Kidney (tissue), 14 donors: ENCODE results near the gene ADCYAP1. TPM values are rescaled to one million over a fixed set of nuclear protein-coding genes. Genes with fewer than 3 reads are reported as not detected.

ENCODE experiments used
- DNase-seq, 5 donors: peaks; one replicate each; pipeline ENCODE4 v3.0.0-alpha.2; 2013 to 2020
- FAIRE-seq: peaks from 2 replicates; lab custom pipeline; 2012; peaks lifted over from hg19 to GRCh38; lab: Jason Lieb, UNC
- H3K27ac ChIP-seq, 2 donors: one replicate each; pipeline ENCODE4 v1.7.0; 2013; ENCODE audit warnings: low read depth in 2 of 2, low read length in 2 of 2, inconsistent platforms in 1 of 2
- H3K27me3 ChIP-seq: one replicate; pipeline ENCODE4 v1.7.1; 2013; ENCODE audit warnings: low read length, inconsistent platforms; ENCODE audit not compliant: control insufficient read depth, insufficient read depth
- H3K36me3 ChIP-seq, 3 donors: one replicate each; pipeline versions ENCODE4 v1.7.0 to v1.7.1; 2013; ENCODE audit warnings: low read length in 3 of 3, control low read depth in 1 of 3, inconsistent platforms in 1 of 3; ENCODE audit not compliant: insufficient read depth in 3 of 3, control insufficient read depth in 2 of 3
- H3K4me1 ChIP-seq, 3 donors: one replicate each; pipeline versions ENCODE4 v1.7.0 to v1.7.1; 2013; ENCODE audit warnings: low read length in 3 of 3, inconsistent platforms in 1 of 3, low read depth in 1 of 3; ENCODE audit not compliant: control insufficient read depth in 2 of 3, insufficient read depth in 2 of 3
- H3K4me3 ChIP-seq, 3 donors: one replicate each; pipeline versions ENCODE4 v1.7.0 to v1.8.1; 2013; ENCODE audit warnings: low read length in 3 of 3, control low read depth in 1 of 3, inconsistent platforms in 1 of 3
- H3K9ac ChIP-seq, 3 donors: one replicate each; pipeline versions ENCODE4 v1.7.0 to v1.7.1; 2013; ENCODE audit warnings: low read length in 3 of 3, control low read depth in 1 of 3, inconsistent platforms in 1 of 3
- H3K9me3 ChIP-seq, 3 donors: one replicate each; pipeline versions ENCODE4 v1.7.0 to v1.7.1; 2013; ENCODE audit warnings: low read length in 3 of 3, control low read depth in 1 of 3, inconsistent platforms in 1 of 3; ENCODE audit not compliant: control insufficient read depth in 2 of 3, insufficient read depth in 1 of 3
- intact Hi-C: fragments of 100-400 bp; cut with DNase I; formaldehyde crosslinking; loops from one replicate; pipeline ENCODE4 v1.11.1; 2022
- polyA plus RNA-seq: library from polyadenylated mRNA; stranded (reverse); fragments of 350-450 nt; fragmentation: Illumina TruSeq; extraction: RNeasy Lipid Tissue Mini Kit (QIAGEN cat#74804); gene quantifications from one replicate; pipeline ENCODE4 v1.2.3, GENCODE V29; 2014; ENCODE audit warnings: low read depth, low replicate concordance; ENCODE audit not compliant: insufficient read depth
- total RNA-seq: library from RNA; stranded (reverse); fragmentation: NEBNext Ultra II Directional; extraction: Animal tissue kit (Norgen Biotek cat#: 25700); gene quantifications from one replicate; pipeline ENCODE4 v1.2.1, GENCODE V29; 2021
- TF ChIP-seq, protein P1 (sequence below): IDR thresholded peaks from 3 replicates; pipeline ENCODE4 v1.5.1; 2012; ENCODE audit warnings: mild to moderate bottlenecking, moderate library complexity, borderline replicate concordance; ENCODE audit not compliant: insufficient read depth; ENCODE audit errors: extremely low read depth
- donor health status: control.
- donor health status: control.
- donor health status: control.
- donor health status: control.
- donor health status: control.
- donor health status: DM: yes; HTN: yes; CAD: no.
- donor health status: Normal renal cell carcinoma (clear cell type).

ADCYAP1 gene
- total and polyA plus RNA-seq, 2 donors from 2014 or later: 1.8 to 11.1 TPM

DNA sequence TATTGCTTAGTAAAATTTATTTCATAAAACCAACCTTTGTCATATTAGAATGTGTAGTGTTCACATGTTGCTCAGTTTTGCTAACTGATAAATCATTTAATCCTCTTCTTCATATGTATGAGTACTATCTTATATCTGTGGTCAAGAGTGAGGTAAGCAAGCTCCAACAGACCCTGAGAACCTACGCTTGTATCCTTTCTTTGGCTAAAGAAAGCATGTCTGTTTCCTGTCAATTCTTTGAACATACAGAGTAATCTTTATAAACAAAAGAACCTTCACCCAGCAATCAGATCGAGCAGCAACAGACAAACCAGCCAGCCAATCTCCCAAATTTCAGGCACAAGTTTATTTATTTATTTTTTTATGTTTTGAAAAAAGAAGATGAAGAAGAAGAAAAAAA lies 6.4 kb downstream of the ADCYAP1 start:
- Histone ChIP-seq H3K9me3 (no peaks in the 10 kb centered on the region), H3K9ac (no peak overlapping the region), H3K27ac (no peak overlapping the region), H3K4me3 (no peak overlapping the region), H3K4me1 (peaks cover 0 to 10% (median 0%) of the 10 kb centered on the region in 3 donors), H3K36me3 (no peaks in the 10 kb centered on the region), H3K27me3 (peaks cover 44% of the 10 kb centered on the region)
- intact Hi-C loops: no loop called here
- FAIRE-seq (no peak), DNase-seq (no peak)
- TF ChIP-seq, protein P1, sequence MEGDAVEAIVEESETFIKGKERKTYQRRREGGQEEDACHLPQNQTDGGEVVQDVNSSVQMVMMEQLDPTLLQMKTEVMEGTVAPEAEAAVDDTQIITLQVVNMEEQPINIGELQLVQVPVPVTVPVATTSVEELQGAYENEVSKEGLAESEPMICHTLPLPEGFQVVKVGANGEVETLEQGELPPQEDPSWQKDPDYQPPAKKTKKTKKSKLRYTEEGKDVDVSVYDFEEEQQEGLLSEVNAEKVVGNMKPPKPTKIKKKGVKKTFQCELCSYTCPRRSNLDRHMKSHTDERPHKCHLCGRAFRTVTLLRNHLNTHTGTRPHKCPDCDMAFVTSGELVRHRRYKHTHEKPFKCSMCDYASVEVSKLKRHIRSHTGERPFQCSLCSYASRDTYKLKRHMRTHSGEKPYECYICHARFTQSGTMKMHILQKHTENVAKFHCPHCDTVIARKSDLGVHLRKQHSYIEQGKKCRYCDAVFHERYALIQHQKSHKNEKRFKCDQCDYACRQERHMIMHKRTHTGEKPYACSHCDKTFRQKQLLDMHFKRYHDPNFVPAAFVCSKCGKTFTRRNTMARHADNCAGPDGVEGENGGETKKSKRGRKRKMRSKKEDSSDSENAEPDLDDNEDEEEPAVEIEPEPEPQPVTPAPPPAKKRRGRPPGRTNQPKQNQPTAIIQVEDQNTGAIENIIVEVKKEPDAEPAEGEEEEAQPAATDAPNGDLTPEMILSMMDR: no peak

DNA sequence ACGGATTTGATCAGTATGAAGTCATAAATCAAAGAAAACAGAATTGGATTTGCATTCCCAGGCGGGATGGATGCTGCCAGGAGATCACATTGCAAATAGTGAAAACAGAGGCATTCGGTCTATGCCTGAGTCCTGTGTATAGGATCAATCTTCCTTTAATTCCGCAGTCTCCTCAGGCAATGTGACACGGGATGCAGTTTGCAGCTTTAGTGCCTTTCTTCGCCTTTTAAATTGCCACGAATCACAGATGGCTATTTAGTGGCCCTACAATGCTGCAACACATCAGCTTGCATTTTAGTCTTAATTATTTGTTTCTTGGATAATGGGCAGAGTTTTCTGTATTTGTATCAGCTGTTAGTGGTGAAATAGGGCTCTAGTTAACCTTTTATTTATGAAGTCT lies 6.8 kb downstream of the ADCYAP1 start:
- DNase-seq (no peak), FAIRE-seq (no peak)
- TF ChIP-seq, protein P1: no peak
- no peak overlapping the region for H3K9ac ChIP-seq
- H3K4me3 ChIP-seq: no peak overlapping the region
- peaks cover 0 to 10% (median 0%) of the 10 kb centered on the region in 3 donors for H3K4me1 ChIP-seq
- H3K27ac ChIP-seq: no peak overlapping the region
- H3K9me3 ChIP-seq: no peaks in the 10 kb centered on the region
- no peaks in the 10 kb centered on the region for H3K36me3 ChIP-seq
- H3K27me3 ChIP-seq: peaks cover 40% of the 10 kb centered on the region
- intact Hi-C loops: no loop called here

- FAIRE-seq (no peak), DNase-seq (no peak)
- no peaks in the 10 kb centered on the region for H3K36me3 ChIP-seq
- H3K27me3 ChIP-seq: peaks cover 10% of the 10 kb centered on the region
- no peak overlapping the region for H3K27ac ChIP-seq
- no peaks in the 10 kb centered on the region for H3K9me3 ChIP-seq
- H3K9ac ChIP-seq: no peak overlapping the region
- TF ChIP-seq, protein P1: no peak
- no peaks in the 10 kb centered on the region for H3K4me1 ChIP-seq
- intact Hi-C loops: no loop called here
- H3K4me3 ChIP-seq: no peak overlapping the region
These were observed 11.9 kb downstream of the ADCYAP1 start for GRCh38 chr18:916562-916961.

DNA sequence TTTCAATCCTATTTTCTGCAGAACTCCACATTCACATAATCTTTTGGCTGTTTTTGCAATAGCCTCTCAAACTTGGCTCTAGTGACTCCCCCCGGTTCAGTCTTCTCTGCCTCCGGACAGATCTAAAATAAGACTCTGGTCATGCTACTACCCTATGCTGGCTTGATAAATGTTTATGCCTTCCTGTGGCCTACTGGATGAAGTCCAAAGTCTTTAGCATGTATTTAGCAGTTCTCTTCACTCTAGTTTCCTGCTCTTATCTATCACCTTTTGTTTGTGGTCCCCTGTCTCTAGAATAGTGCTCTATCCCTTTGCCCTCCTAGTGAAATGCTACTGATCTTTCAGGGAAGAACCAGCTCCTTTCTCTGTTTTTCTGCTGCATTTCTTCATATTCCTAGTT lies 14.4 kb downstream of the ADCYAP1 start:
- H3K27me3 ChIP-seq: no peaks in the 10 kb centered on the region
- FAIRE-seq (no peak), DNase-seq (no peak)

More for the DNA sequence above, 14.4 kb downstream of the ADCYAP1 start:
- Histone ChIP-seq H3K9me3 (no peaks in the 10 kb centered on the region), H3K9ac (no peak overlapping the region), H3K4me3 (no peak overlapping the region), H3K4me1 (no peaks in the 10 kb centered on the region), H3K36me3 (no peaks in the 10 kb centered on the region), H3K27ac (no peak overlapping the region)
- TF ChIP-seq, protein P1: no peak
- intact Hi-C loops: no loop called here
